ENCODE data around the gene MAP2.
A peak's percentile ranks its signal among the peaks of the same experiment; 100 is the strongest.

MAP2 gene

GRCh38 chr2:209565896-209566582 lies 142.2 kb downstream of the MAP2 start:
- no peak overlapping the region for H3K14ac ChIP-seq (ENCODE audit: low read length)

GRCh38 chr2:209570194-209570593 lies 146.3 kb downstream of the MAP2 start:
- Histone ChIP-seq H3K9ac (ENCODE audit: low read depth, low read length, poor library complexity) (no peak overlapping the region), H3K18ac (ENCODE audit: low read length) (no peak overlapping the region), H3K14ac (ENCODE audit: low read length) (no peak overlapping the region), H2BK12ac (ENCODE audit: low read length) (no peak overlapping the region), H2AFZ (ENCODE audit: low read length) (no peak overlapping the region), H3K27me3 (ENCODE audit: control insufficient read depth in 3 of 3, insufficient read depth in 3 of 3, low read depth in 1 of 3, low read length in 3 of 3) (no peaks in the 10 kb centered on the region), H3K4me2 (ENCODE audit: insufficient read depth, low read length, poor library complexity, severe bottlenecking) (no peak overlapping the region), H2AK5ac (ENCODE audit: low read depth, low read length) (no peak overlapping the region), H2BK120ac (ENCODE audit: low read depth, low read length) (no peak overlapping the region), H4K91ac (ENCODE audit: low read depth, low read length, poor library complexity) (no peak overlapping the region), H3K23ac (ENCODE audit: low read depth, low read length, poor library complexity) (no peak overlapping the region), H3K4me3 (ENCODE audit: low read length in 2 of 2) (no peak overlapping the region), H2BK5ac (ENCODE audit: low read length) (no peak overlapping the region), H3K4ac (ENCODE audit: low read length) (no peak overlapping the region), H2BK15ac (ENCODE audit: low read length) (no peak overlapping the region), H3K36me3 (replicated peaks in 1 of 2; ENCODE audit: control insufficient read depth in 2 of 2, insufficient read depth in 2 of 2, low read length in 2 of 2) (peaks cover 0 to under 1% of the 10 kb centered on the region in 2 donors), H3K79me1 (ENCODE audit: low read depth, low read length) (no peaks in the 10 kb centered on the region), H3K9me3 (replicated peaks in 1 of 2; ENCODE audit: control insufficient read depth in 2 of 2, insufficient read depth in 1 of 2, low read depth in 1 of 2, low read length in 2 of 2) (no peaks in the 10 kb centered on the region), H3K27ac (replicated peaks; ENCODE audit: low read length) (no peak overlapping the region), H4K8ac (ENCODE audit: low read depth, low read length) (no peak overlapping the region), H3K4me1 (ENCODE audit: control insufficient read depth in 2 of 2, insufficient read depth in 1 of 2, low read depth in 1 of 2, low read length in 2 of 2) (peaks cover 3 to 7% of the 10 kb centered on the region in 2 donors)
- no CpG with 5 or more reads among the region's 1 CpG for WGBS, 2 donors (ENCODE audit: extremely low coverage in 2 of 2, insufficient read length in 2 of 2, insufficient replicate concordance in 1 of 2)
- DNase-seq (ENCODE audit: low spot score) = no peak

More at GRCh38 chr2:209565896-209566582, 142.2 kb downstream of the MAP2 start:
- Histone ChIP-seq H3K36me3 (replicated peaks in 1 of 2; ENCODE audit: control insufficient read depth in 2 of 2, insufficient read depth in 2 of 2, low read length in 2 of 2) (peaks cover 0 to 6% of the 10 kb centered on the region in 2 donors), H3K27ac (replicated peaks; ENCODE audit: low read length) (peak overlapping the region; percentile 0), H3K23ac (ENCODE audit: low read depth, low read length, poor library complexity) (no peak overlapping the region), H3K18ac (ENCODE audit: low read length) (no peak overlapping the region), H3K27me3 (ENCODE audit: control insufficient read depth in 3 of 3, insufficient read depth in 3 of 3, low read depth in 1 of 3, low read length in 3 of 3) (no peaks in the 10 kb centered on the region), H3K4ac (ENCODE audit: low read length) (no peak overlapping the region), H2BK12ac (ENCODE audit: low read length) (no peak overlapping the region), H2AK5ac (ENCODE audit: low read depth, low read length) (no peak overlapping the region), H3K79me1 (ENCODE audit: low read depth, low read length) (peaks cover 1% of the 10 kb centered on the region), H2BK5ac (ENCODE audit: low read length) (no peak overlapping the region), H2BK15ac (ENCODE audit: low read length) (no peak overlapping the region), H4K91ac (ENCODE audit: low read depth, low read length, poor library complexity) (no peak overlapping the region), H3K4me1 (ENCODE audit: control insufficient read depth in 2 of 2, insufficient read depth in 1 of 2, low read depth in 1 of 2, low read length in 2 of 2) (peaks cover 5 to 7% of the 10 kb centered on the region in 2 donors), H3K9ac (ENCODE audit: low read depth, low read length, poor library complexity) (no peak overlapping the region), H3K4me3 (ENCODE audit: low read length in 2 of 2) (no peak overlapping the region), H3K9me3 (replicated peaks in 1 of 2; ENCODE audit: control insufficient read depth in 2 of 2, insufficient read depth in 1 of 2, low read depth in 1 of 2, low read length in 2 of 2) (no peaks in the 10 kb centered on the region), H2AFZ (ENCODE audit: low read length) (no peak overlapping the region), H3K4me2 (ENCODE audit: insufficient read depth, low read length, poor library complexity, severe bottlenecking) (no peak overlapping the region), H4K8ac (ENCODE audit: low read depth, low read length) (no peak overlapping the region), H2BK120ac (ENCODE audit: low read depth, low read length) (no peak overlapping the region)
- DNase-seq (ENCODE audit: low spot score) = no peak
- WGBS, 2 donors (ENCODE audit: extremely low coverage in 2 of 2, insufficient read length in 2 of 2, insufficient replicate concordance in 1 of 2) = no CpG with 5 or more reads among the region's 7 CpGs

- no peak overlapping the region for H3K14ac ChIP-seq (ENCODE audit: low read length)
- no peak overlapping the region for H3K9ac ChIP-seq (ENCODE audit: low read depth, low read length, poor library complexity)
- no peak overlapping the region for H2BK12ac ChIP-seq (ENCODE audit: low read length)
- H3K18ac ChIP-seq (ENCODE audit: low read length) = no peak overlapping the region
- H4K91ac ChIP-seq (ENCODE audit: low read depth, low read length, poor library complexity) = no peak overlapping the region
- H2AFZ ChIP-seq (ENCODE audit: low read length) = no peak overlapping the region
- no peaks in the 10 kb centered on the region for H3K27me3 ChIP-seq (ENCODE audit: control insufficient read depth in 3 of 3, insufficient read depth in 3 of 3, low read depth in 1 of 3, low read length in 3 of 3)
- no peak overlapping the region for H4K8ac ChIP-seq (ENCODE audit: low read depth, low read length)
- H3K4me1 ChIP-seq (ENCODE audit: control insufficient read depth in 2 of 2, insufficient read depth in 1 of 2, low read depth in 1 of 2, low read length in 2 of 2) = peaks cover 5 to 15% of the 10 kb centered on the region in 2 donors
- no peak overlapping the region for H2BK15ac ChIP-seq (ENCODE audit: low read length)
- H3K9me3 ChIP-seq (replicated peaks in 1 of 2; ENCODE audit: control insufficient read depth in 2 of 2, insufficient read depth in 1 of 2, low read depth in 1 of 2, low read length in 2 of 2) = no peaks in the 10 kb centered on the region
- no peak overlapping the region for H3K4me3 ChIP-seq (ENCODE audit: low read length in 2 of 2)
- H2AK5ac ChIP-seq (ENCODE audit: low read depth, low read length) = no peak overlapping the region
- no peak for DNase-seq (ENCODE audit: low spot score)
- H3K4me2 ChIP-seq (ENCODE audit: insufficient read depth, low read length, poor library complexity, severe bottlenecking) = no peak overlapping the region
- H3K79me1 ChIP-seq (ENCODE audit: low read depth, low read length) = no peaks in the 10 kb centered on the region
- H3K27ac ChIP-seq (replicated peaks; ENCODE audit: low read length) = no peak overlapping the region
- no peak overlapping the region for H3K4ac ChIP-seq (ENCODE audit: low read length)
- no CpG with 5 or more reads among the region's 2 CpGs for WGBS, 2 donors (ENCODE audit: extremely low coverage in 2 of 2, insufficient read length in 2 of 2, insufficient replicate concordance in 1 of 2)
- no peak overlapping the region for H3K23ac ChIP-seq (ENCODE audit: low read depth, low read length, poor library complexity)
- H3K36me3 ChIP-seq (replicated peaks in 1 of 2; ENCODE audit: control insufficient read depth in 2 of 2, insufficient read depth in 2 of 2, low read length in 2 of 2) = no peaks in the 10 kb centered on the region
- H2BK120ac ChIP-seq (ENCODE audit: low read depth, low read length) = no peak overlapping the region
- H2BK5ac ChIP-seq (ENCODE audit: low read length) = no peak overlapping the region
Observed at GRCh38 chr2:209574515-209574914, 150.7 kb downstream of the MAP2 start.

GRCh38 chr2:209577376-209578357 lies 153.8 kb downstream of the MAP2 start:
- Histone ChIP-seq H3K4me2 (ENCODE audit: insufficient read depth, low read length, poor library complexity, severe bottlenecking) (no peak overlapping the region), H3K27ac (replicated peaks; ENCODE audit: low read length) (peak overlapping the region; percentile 3), H3K79me1 (ENCODE audit: low read depth, low read length) (no peaks in the 10 kb centered on the region), H3K4ac (ENCODE audit: low read length) (no peak overlapping the region), H3K23ac (ENCODE audit: low read depth, low read length, poor library complexity) (no peak overlapping the region), H3K9ac (ENCODE audit: low read depth, low read length, poor library complexity) (no peak overlapping the region), H3K9me3 (replicated peaks in 1 of 2; ENCODE audit: control insufficient read depth in 2 of 2, insufficient read depth in 1 of 2, low read depth in 1 of 2, low read length in 2 of 2) (no peaks in the 10 kb centered on the region), H3K27me3 (ENCODE audit: control insufficient read depth in 3 of 3, insufficient read depth in 3 of 3, low read depth in 1 of 3, low read length in 3 of 3) (no peaks in the 10 kb centered on the region), H3K36me3 (replicated peaks in 1 of 2; ENCODE audit: control insufficient read depth in 2 of 2, insufficient read depth in 2 of 2, low read length in 2 of 2) (peaks cover 0 to 12% of the 10 kb centered on the region in 2 donors), H3K4me3 (ENCODE audit: low read length in 2 of 2) (no peak overlapping the region), H2BK12ac (ENCODE audit: low read length) (no peak overlapping the region), H2BK5ac (ENCODE audit: low read length) (no peak overlapping the region), H4K8ac (ENCODE audit: low read depth, low read length) (no peak overlapping the region), H4K91ac (ENCODE audit: low read depth, low read length, poor library complexity) (no peak overlapping the region), H2AK5ac (ENCODE audit: low read depth, low read length) (no peak overlapping the region), H2BK15ac (ENCODE audit: low read length) (no peak overlapping the region), H3K4me1 (ENCODE audit: control insufficient read depth in 2 of 2, insufficient read depth in 1 of 2, low read depth in 1 of 2, low read length in 2 of 2) (peaks cover 5 to 22% of the 10 kb centered on the region in 2 donors), H2AFZ (ENCODE audit: low read length) (no peak overlapping the region), H3K14ac (ENCODE audit: low read length) (no peak overlapping the region), H2BK120ac (ENCODE audit: low read depth, low read length) (no peak overlapping the region), H3K18ac (ENCODE audit: low read length) (no peak overlapping the region)
- WGBS, 2 donors (ENCODE audit: extremely low coverage in 2 of 2, insufficient read length in 2 of 2, insufficient replicate concordance in 1 of 2) = no CpG with 5 or more reads among the region's 4 CpGs
- peak; percentile 59 for DNase-seq (ENCODE audit: low spot score)
